Amniotic stem cell (primary cell): Measurements from ENCODE around the gene WAC.
"Not testable (repeated sequence)": the region's sequence is repeated elsewhere in the genome, so short reads cannot be mapped to it uniquely, and the experiment has no call there.

Source experiments
- DNase-seq: peaks from one replicate; lab custom pipeline; 2025; lab: John Stamatoyannopoulos, UW

The WAC gene

GRCh38 chr10:28609636-28610035, 76.7 kb downstream of the WAC start:
- not testable (repeated sequence) for DNase-seq

- no peak for DNase-seq
These were observed 80.0 kb downstream of the WAC start for GRCh38 chr10:28612877-28613276.

GRCh38 chr10:28616514-28616913, 83.6 kb downstream of the WAC start:
- no peak for DNase-seq

GRCh38 chr10:28619455-28619854, 86.5 kb downstream of the WAC start:
- DNase-seq: no peak

- no peak for DNase-seq
These were observed 87.3 kb downstream of the WAC start for GRCh38 chr10:28620251-28620650.

- DNase-seq: no peak
These were observed 90.6 kb downstream of the WAC start for GRCh38 chr10:28623483-28623882.

GRCh38 chr10:28624351-28624750, 91.4 kb downstream of the WAC start:
- DNase-seq: no peak

- DNase-seq: no peak
These were observed 94.2 kb downstream of the WAC start for GRCh38 chr10:28627102-28627501.

GRCh38 chr10:28628184-28628893, 95.4 kb downstream of the WAC start:
- peak; percentile 46 for DNase-seq

GRCh38 chr10:28631896-28632583, 99.1 kb downstream of the WAC start:
- no peak for DNase-seq

- no peak for DNase-seq
These were observed 99.6 kb downstream of the WAC start for GRCh38 chr10:28632584-28632945.

GRCh38 chr10:28633750-28634149, 100.8 kb downstream of the WAC start:
- no peak for DNase-seq

GRCh38 chr10:28637346-28637745, 104.4 kb downstream of the WAC start:
- DNase-seq: no peak

- no peak for DNase-seq
These were observed 105.5 kb downstream of the WAC start for GRCh38 chr10:28638392-28638791.

GRCh38 chr10:28640551-28640950, 107.6 kb downstream of the WAC start:
- DNase-seq: no peak

- DNase-seq: no peak
These were observed 111.7 kb downstream of the WAC start for GRCh38 chr10:28644647-28645046.

- no peak for DNase-seq
These were observed 119.2 kb downstream of the WAC start for GRCh38 chr10:28652106-28652505.

GRCh38 chr10:28652703-28653102, 119.8 kb downstream of the WAC start:
- DNase-seq: no peak

- DNase-seq: not testable (repeated sequence)
These were observed 125.9 kb downstream of the WAC start for GRCh38 chr10:28658824-28659223.

GRCh38 chr10:28661035-28661434, 128.1 kb downstream of the WAC start:
- peak; percentile 58 for DNase-seq

- peak; percentile 82 for DNase-seq
These were observed 130.9 kb downstream of the WAC start for GRCh38 chr10:28663576-28664368.

GRCh38 chr10:28664369-28664740, 131.4 kb downstream of the WAC start:
- DNase-seq: no peak
